Renal cortical epithelial cell (primary cell): ENCODE results near the gene SH2D7. TPM values are rescaled to one million over a fixed set of nuclear protein-coding genes. Genes with fewer than 3 reads are reported as not detected.
A peak's percentile ranks its signal among the peaks of the same experiment; 100 is the strongest.
"Not testable (repeated sequence)": the region's sequence is repeated elsewhere in the genome, so short reads cannot be mapped to it uniquely, and the experiment has no call there.

ENCODE experiments used
- DNase-seq: peaks from one replicate; pipeline ENCODE4 v3.0.0-alpha.2; 2011; ENCODE audit warnings: low read depth
- total RNA-seq: library from RNA; depleted of rRNA; stranded (reverse); fragments of >200 nt; gene quantifications from 2 replicates; pipeline ENCODE4 v1.2.3, GENCODE V29; 2014

Gene SH2D7
- total RNA-seq, 1 donor from 2014 or later: not detected

DNA sequence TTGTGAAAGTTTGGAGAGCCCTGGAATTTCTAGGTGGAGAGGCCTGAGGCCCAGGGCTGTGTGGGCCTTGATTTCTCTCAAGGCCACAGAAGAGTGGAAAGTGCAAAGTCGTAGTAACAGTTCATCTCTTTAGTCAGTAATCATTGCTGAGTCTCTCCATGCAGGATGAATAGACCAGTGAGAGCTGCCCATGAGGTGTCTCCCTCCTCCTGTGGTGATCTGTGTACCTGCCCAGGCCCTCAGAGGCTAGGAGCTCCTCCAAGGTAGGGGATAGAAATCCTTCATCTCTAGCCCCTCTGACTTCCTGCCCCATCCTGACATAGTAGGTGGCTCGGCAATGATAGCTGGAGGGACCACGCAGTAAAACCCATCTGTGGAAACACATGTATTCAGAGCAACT is 50.0 kb downstream of the SH2D7 start:
- DNase-seq: no peak

DNA sequence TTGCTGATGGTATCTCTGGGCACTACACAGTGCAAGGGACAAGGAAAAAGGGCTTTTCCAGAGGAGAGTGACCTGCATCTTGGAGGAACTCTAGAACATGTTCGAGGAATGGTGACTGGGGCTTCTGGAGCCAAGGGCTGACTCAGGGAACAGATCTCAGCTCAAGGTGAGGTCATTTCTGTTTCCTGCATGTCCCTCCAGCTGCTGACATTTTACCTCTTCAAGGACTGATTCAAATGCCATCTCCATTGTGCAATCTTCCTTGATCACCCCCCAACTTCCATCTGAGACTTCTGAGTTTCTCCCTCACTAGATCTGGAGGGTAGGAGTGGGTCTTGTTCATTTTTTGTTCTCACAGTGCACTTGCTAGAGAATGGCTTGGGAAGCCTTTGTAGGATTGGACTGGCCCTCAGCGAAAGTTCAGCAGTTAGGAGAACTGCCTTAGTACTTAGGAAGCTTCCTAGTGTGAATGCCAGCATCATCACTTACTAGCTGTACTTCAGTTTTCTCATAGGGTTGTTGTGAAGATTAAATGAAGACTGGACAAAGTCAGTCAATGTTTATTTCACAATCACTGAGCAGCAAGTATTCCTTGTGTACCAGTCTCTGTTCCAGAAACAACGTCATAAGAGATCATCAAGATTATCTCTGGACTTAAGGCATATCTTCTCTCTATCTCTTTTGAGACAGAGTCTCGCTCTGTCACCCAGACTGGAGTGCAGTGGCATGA is 54.2 kb downstream of the SH2D7 start:
- DNase-seq: no peak

DNA sequence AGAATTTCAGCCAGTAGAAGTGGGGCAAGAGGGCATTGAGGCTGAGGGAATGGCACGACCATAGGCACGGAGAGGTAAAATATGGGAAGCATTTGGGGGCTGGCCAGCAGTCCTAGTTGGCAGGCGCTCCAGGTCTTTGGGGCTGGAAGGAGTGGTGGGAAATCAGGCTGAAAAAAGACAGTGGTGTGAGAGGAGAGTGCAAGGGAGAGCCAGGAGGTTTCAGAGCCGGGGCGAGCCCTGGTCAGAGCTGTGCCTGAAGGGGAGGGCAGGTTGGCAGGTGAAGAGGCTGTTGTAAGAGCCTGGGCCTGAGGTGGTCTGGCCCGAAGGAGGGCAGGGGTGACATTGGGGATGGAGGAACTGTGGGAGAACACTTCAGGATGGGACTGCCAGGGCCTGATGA is 55.2 kb downstream of the SH2D7 start:
- DNase-seq: no peak

DNA sequence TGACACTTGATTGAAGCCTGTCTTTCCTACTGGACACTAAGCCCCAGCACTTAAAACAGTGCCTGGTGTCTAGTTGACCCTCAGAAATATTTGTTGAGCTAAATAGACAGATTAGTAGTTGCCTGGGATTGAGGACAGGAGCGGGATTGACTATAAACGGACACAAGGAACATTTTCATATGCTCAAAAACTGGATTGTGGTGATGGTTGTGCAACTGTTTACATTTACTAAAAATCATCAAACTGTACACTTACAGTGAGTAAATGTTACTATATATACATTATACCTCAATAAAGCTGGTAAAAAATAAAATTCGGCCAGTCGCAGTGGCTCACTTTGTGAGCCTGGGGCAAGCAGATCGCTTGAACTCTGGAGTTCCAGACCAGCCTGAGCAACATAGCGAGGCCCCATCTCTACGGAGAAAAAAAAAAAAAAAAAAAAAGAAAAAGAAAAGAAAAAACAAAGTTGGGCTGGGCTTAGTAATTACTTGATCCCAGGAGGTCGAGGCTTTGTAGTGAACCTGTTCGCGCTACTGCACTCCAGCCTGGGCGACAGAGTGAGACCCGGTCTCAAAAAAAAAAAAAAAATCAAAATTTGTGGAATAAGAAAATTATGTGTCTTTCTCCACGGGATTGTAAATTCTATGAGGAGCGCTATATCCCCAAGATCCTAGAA is 56.2 kb downstream of the SH2D7 start:
- DNase-seq: no peak

DNA sequence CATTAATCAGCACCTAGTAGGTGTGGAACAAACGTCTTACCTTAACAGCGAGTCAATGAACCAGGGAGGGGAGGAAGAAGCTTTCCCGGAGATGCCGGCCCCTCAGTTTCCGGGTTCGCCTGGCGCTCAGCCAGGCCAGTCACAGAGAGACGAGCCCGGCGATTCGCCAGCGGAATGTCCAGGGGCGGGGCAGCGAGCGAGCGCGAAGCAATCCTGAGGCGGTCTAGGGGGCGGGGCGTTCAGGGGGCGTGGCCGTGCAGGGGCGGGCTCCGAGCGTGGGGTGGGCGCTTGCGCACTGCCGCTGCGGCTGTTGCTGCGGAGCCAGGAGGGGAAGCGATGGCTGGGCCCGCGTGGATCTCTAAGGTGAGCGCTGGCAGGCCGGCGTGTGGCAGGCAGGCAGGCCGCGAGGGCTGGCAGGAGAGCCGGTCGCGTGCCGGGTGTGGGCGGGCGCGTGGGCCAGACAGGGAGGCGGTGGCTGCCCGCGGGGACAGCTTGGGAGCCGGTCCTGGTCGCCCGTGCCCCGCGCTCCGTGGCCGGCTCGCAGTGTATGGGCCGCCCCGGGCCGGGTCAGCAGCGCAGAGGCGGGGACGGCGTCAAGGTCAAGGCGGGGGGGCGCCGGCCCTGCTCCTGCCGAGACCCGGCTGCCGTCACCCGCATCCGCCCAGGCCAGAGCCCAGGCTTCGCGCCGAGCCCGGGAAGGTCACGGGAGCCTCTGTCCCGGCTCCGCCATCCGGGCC is 56.9 kb downstream of the SH2D7 start, which contains the start of gene IDH3A:
Gene IDH3A (plus strand): TSS at position 295 of the 737 bp plus-strand sequence. CDS start 42 bp downstream, at position 337.
- peak; percentile 82 for DNase-seq

DNA sequence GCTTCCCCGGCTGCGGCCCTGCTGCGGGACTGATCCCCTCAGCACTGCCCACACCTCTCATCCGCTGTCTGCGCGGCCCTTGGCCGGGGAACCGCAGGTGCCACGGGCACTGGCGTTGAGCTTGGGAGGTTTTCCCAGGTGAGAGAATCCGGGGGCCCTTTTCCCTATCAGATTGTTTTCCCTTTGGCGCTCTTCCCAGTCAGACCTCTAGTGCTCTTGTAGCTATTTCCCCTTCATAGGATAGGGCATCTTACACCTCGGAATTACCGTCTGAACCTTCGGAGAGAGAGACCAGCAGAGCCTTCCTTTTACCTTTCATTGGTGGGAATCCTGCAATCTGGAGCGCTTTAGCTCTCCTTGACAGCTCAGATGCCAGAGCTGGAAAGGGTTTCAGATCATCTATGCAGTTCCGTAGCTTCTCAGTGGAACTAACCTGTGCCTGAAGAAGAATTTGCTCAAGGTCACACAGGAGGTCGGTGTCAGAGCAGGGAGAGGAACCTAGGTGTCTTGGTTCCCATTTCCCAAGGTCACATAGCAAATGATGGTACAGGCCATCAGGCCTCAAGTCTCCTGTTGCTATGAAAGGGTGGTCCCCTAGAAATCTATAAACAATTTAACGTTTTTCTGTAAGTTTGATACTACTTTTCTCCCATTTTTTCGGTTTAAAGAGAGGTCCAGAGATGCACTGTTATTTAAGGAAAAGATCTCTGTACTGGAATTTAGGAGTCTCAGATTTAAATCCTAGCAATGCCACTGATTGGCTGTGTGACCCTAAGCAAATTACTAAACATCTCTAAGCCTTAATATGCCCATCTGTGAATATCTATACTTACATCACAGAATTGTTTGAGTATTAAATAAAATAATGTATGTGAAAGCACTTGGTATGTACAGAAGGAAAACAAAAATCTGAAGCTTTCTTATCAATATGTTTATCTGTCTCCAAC is 57.7 kb downstream of the SH2D7 start:
- DNase-seq: peak; percentile 23

DNA sequence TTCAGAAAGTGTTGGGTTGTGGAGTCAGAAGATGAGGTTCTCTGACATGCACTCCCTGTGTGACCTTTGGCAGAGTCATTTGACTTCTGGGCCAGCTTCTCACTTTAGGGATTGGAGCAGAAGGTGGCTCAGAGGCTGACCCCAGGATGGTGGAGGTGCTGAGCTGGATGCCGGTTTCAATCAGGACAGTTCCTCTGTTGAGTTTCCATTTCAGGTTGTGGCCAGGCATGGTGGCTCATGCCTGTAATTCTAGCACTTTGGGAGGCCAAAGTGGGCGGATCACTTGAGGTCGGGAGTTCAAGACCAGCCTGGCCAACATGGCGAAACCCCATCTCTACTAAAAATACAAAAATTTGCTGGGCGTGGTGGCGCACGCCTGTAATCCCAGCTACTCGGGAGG is 58.7 kb downstream of the SH2D7 start:
- not testable (repeated sequence) for DNase-seq

Other genes with a start within 250 kb of the SH2D7 start
- gene TBC1D2B, start 14.8 kb upstream of the SH2D7 start, total RNA-seq: 14.1 and 23.7 TPM in 2 replicates
- gene CIB2, start 38.9 kb downstream of the SH2D7 start, total RNA-seq: 8.2 and 16.7 TPM in 2 replicates
- 47.2 and 96.3 TPM in 2 replicates for gene IDH3A, start 56.8 kb downstream of the SH2D7 start, total RNA-seq
- gene ACSBG1, start 142.0 kb downstream of the SH2D7 start, total RNA-seq: 0.20 TPM in 1 of 2 replicates, not detected in the other
- 3.3 and 11.1 TPM in 2 replicates for gene DNAJA4, start 172.0 kb downstream of the SH2D7 start, total RNA-seq
- 60.6 and 89.1 TPM in 2 replicates for gene SKIC8, start 207.0 kb downstream of the SH2D7 start, total RNA-seq
- not detected in 2 replicates for gene CRABP1, start 247.8 kb downstream of the SH2D7 start, total RNA-seq